Measurements from ENCODE around the gene MALT1.
"Not testable (repeated sequence)": the region's sequence is repeated elsewhere in the genome, so short reads cannot be mapped to it uniquely, and the experiment has no call there.

MALT1 gene

DNA sequence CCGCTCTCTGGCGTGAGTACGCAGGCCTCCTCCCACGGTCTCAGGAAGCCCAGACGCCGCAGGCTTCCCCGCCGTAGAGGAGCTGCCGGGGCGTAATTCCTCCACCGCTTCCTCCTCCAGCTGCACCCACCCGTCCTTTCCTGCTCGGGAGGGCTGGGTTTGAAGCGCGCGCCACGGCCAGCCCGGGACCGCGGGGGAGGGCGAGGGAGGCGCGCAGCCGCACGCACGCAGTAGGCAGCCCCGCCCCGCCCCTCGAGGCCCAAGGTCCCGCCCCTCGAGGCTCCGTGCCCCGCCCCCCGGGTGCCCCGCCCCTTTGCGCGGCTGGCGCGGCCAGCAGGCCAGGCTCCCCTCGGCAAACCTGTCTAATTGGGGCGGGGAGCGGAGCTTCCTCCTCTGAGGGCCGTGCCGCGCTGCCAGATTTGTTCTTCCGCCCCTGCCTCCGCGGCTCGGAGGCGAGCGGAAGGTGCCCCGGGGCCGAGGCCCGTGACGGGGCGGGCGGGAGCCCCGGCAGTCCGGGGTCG, at the start of gene MALT1:
Gene MALT1, plus strand, starts transcription at position 355 of the 521 bp plus-strand sequence. CDS start 179 bp downstream, outside the sequence.
- no peak for FAIRE-seq

DNA sequence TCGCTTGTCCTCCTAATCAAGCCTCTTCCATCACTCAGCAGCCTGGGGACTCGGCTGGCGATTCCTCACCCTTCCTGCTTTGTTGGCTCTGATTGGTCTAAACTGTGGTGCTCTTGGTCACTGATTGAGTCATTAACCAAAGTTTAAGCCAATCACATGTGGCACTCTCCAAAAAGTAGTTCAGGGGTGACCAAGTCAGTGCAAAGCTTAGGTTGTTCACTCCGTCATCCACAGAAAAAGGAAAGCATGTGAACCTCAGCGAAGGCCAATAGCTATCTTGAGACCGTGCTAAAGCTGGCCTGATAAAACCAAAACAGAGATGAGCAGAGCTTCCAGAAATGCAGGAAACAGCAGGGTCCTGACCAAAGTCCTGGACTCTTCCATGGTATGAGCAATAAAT, 47.3 kb upstream of the MALT1 start:
- no peak for FAIRE-seq

- FAIRE-seq, result no peak
These were observed 45.4 kb upstream of the MALT1 start for GRCh38 chr18:58625839-58626238.

GRCh38 chr18:58630071-58630470, 41.2 kb upstream of the MALT1 start:
- no peak for FAIRE-seq

DNA sequence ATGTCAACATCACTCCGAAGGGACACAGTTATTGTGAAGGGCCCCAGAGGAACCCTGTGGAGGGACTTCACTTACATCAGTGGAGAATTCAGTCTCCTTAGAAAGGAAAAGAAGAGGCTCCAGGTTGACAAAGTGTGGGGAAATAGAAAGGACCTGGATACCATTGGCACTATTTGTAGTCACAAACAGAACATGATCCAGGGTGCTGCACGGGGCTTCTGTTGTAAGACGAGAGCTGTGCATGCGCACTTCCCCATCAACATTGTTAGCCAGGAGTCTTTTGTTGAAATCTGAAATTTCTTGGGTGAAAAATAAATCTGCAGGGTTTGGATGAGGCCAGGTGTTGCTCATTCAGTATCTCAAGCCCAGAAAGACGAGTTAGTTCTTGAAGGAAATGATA, 40.0 kb upstream of the MALT1 start:
- no peak for FAIRE-seq

DNA sequence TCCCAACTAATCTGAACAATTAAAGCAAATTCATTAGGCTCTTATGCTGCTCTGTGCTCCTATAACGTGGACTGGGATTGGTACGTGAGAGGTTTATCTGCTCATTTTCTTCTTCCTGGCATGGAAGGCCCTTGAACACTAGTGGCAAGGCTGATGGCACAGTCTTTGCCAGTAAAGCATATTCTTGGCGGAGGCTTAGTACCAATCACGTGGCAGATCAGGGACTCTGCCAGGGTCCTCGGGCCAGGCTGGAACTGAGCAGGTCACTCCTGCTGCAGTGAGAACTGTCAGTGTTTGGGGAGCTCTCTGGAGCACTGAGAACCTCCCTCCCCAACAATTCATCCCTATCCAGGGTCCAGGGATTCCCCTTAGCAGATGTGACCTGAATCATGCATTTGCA, 38.7 kb upstream of the MALT1 start:
- FAIRE-seq, result no peak

DNA sequence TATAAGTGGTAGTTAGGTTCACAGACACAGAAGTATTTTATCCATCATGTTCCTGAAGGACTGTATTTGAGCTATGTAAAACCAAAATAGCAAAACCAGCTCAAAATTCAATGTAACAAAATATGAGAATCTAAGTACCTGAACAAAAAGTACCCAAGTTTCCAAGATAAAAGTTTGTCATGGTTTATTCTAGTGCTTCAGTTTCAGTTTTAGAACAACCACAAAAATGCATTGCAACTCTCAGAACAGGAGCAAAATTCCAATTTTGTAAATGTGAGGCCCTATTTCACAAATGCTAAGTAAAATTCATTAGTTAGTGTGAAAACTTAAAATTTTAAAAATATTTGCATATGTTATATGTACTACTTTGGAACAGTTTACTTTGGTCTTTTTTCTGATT, 37.4 kb upstream of the MALT1 start:
- FAIRE-seq, result no peak

DNA sequence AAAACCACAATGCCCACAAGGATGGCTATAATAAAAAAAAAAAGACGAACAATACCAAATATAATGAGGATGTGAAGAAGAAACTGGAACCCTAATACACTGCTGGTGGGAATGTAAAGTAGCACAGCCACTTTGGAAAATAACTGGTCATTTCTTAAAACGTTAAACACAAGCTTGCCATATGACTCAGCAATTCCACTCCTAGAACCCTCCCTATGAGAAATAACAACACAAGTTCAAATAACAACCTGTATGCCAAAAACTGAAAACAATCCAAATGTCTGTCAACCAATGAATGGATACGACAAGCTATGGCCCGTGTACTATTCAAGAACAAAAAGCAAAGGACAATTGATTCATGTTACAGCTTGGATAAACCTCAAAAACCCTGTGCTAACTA, 35.4 kb upstream of the MALT1 start:
- FAIRE-seq, result no peak

DNA sequence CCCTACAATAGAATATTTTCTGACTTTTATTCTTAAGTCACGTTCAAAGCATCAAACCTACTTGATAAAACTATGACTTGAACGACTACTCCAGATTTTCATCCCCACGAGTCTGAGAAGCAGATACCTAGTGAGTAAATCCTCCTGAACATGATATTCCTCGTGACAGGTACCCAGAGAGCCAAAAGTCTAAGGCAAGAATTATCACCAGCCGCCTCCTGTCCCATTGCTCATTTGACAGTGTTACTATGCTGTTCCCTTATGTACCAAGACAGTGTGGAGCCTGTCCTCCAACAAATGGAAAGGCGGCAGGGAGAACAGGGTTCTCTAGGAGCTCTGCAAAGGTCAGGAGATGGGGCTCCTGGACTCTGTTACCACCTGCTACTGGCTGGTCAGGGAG, 34.1 kb upstream of the MALT1 start:
- FAIRE-seq, result no peak

DNA sequence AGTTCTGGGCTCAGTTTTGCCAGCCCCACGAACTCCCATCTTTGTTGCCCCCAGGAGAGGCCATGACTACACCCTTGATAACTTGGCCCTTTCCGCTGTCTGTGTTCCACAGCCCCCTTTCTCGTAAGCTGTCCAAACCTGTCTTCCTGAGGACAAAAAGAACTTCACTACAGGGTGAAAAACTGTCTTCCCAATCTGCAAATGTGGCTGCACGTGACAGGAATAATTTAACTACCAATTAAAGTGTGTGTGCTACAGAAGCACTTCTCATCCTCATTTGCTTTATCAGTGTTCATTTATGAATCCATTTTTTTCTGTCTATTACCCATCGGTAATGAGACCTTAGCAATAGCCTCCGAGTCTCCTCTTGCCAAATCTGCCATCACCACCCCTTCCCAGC, 33.3 kb upstream of the MALT1 start:
- FAIRE-seq, result no peak

DNA sequence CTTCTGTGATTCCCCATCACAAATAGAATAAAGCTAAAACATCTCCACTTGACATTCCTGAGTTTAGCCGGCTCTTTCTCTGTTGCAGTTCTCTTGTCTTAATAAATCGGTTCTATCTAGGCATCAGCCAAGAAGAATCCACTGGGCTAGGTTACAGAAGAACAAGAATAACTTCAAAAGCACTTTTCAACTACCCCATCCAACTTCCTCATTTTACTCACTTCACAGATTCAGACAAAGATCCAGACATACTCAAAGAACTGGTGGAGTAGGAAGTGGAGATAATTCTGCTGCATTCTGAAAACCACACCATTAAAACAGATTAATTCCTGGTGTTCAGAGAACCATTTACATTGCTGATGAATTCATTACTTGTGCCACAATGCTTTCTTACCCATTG, 32.8 kb upstream of the MALT1 start:
- FAIRE-seq, result no peak

GRCh38 chr18:58639237-58639636, 32.0 kb upstream of the MALT1 start:
- FAIRE-seq, result no peak

- FAIRE-seq, result no peak
These were observed 31.4 kb upstream of the MALT1 start for GRCh38 chr18:58639751-58640427.

- FAIRE-seq, result no peak
These were observed 30.8 kb upstream of the MALT1 start for GRCh38 chr18:58640428-58640805.

DNA sequence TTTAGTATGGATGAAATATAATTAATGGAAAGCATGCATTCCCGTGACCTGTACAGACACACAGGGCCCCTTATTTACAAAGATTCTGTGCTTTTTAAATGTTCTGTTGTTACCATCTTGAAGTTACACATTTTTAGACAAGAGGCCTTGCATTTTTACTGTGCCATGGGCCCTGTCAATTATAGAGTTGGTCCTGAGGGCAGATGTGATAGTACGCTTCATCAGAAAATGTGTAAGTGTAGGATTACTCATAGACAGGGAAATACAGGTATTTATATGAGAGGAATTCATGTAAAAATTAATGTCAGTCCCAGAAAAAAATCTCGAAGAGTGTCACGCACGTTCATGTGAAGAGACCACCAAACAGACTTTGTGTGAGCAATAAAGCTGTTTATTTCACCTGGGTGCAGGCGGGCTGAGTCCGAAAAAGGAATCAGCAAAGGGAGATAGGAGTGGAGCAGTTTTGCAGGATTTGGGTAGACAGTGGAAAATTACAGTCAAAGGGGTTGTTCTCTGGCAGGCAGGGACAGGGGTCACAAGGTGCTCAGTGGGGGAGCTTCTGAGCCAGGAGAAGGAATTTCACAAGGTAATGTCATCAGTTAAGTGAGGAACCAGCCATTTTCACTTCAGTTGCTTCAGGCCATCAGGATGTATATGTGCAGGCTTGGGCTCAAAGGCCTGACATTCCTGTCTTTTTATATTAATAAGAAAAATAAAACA, 30.2 kb upstream of the MALT1 start:
- FAIRE-seq, result no peak

- FAIRE-seq, result not testable (repeated sequence)
These were observed 27.7 kb upstream of the MALT1 start for GRCh38 chr18:58643557-58643956.

DNA sequence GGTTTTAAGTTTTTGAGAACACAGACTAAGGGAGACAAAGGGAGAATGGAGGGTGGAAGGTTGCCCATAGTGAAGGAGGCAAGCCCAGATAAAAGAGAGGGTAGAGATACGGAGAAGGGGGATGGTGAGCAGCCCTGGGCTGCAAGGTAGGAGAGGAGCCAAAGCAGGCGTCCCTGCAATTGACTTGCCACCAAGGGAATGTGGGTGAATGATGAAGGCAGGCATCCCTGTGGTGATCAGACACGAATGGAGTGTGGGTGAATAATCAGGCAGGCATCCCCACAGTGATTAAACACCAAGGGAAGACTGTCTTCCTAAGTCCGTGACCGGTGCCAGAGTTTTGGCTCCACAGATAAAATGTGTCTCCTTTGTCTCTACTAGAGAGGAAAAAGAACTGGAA, 25.9 kb upstream of the MALT1 start:
- FAIRE-seq, result no peak

- FAIRE-seq, result no peak
These were observed 24.9 kb upstream of the MALT1 start for GRCh38 chr18:58646334-58646862.

DNA sequence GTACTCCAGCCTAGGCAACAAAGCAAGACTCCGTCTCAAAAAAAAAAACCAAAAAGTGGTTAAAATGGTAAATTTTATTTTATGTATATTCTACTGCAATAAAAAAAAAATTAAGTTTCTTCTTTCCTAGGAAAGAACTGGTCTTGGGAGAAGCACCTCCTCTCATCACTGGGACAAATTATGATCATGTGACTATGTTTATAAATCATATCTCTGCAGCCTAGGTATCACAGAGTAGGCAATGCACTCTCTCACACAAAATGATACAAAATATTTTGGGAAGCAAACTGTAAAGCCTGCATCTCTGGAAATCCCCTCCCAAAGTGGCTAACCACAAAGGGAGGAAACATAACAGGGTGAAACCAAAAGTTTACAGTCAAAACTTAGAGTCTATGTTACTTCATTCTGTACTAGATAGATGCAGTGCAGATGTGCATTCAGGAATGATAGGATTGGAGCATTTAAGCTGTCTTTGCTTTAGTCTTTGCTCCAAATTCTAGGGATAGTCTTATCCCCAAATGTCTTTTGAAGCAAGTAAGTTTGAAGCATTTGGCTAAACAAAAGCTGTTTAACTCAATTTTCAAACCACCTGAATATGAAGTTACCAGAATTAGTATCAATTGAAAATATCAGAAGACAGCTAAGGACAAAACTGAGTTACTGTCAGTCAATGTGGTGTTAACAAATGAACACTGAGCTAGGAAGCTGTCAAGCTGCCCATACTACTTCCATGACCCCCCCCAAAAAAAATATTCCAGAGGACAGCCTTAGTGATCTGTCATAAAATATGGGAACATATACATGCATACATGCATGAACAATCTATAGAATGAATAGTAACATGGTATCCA, 21.1 kb upstream of the MALT1 start:
- no peak for FAIRE-seq

DNA sequence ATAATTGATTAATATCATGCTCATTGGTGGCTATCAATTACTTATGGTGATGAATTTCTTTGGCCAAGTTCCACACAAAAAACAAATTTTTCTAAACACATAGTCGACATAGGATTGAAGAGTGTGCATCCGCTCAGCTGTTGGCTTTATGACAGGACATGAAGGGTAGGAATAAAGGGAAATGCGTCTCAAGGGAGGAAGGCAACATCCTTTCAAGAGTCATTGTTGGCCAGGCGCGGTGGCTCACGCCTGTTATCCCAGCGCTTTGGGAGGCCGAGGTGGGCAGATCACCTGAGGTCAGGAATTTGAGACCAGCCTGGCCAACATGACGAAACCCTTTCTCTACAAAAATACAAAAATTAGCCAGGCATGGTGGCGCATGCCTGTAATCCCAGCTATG, 20.4 kb upstream of the MALT1 start:
- not testable (repeated sequence) for FAIRE-seq

DNA sequence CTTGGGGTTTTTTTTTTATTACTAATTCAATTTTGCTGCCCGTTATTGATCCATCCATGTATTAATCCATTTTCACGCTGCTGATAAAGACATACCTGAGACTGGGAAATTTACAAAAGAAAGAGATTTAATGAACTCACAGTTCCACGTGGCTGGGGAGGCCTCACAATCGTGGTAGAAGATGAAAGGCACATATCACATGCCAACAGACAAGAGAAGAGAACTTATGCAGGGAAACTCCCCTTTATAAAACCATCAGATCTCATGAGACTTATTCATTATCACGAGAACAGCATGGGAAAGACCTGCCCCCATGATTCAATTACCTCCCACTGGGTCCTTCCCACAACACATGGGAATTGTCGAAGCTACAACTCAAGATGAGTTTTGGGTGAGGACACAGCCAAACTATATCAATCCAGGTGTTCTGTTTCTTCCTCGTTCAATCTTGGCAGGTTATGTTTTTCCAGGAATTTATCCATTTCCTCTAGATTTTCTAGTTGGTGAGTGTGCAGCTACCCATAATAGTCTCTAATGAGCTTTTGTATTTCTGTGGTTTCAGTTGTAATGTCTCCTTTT, 18.0 kb upstream of the MALT1 start:
- not testable (repeated sequence) for FAIRE-seq

- no peak for FAIRE-seq
These were observed 17.3 kb upstream of the MALT1 start for GRCh38 chr18:58653814-58654509.

All from A204.1 (cell line).